GM21576 (cell line): Measurements from ENCODE around the gene AGFG1.

Experiments
- ATAC-seq: cut with Tn5 transposase; IDR thresholded peaks from one replicate; pipeline ENCODE4 v1.9.1; 2021; ENCODE audit warnings: mild to moderate bottlenecking, moderate library complexity; ENCODE audit not compliant: unreplicated experiment

The AGFG1 gene

GRCh38 chr2:227460833-227461232 is 11.1 kb upstream of the AGFG1 start:
- no peak for ATAC-seq

- peak; percentile 23 for ATAC-seq
These were observed 10.0 kb upstream of the AGFG1 start for GRCh38 chr2:227461811-227462461.

GRCh38 chr2:227462462-227462951 is 9.4 kb upstream of the AGFG1 start:
- peak; percentile 52 for ATAC-seq

GRCh38 chr2:227462972-227463931 is 8.7 kb upstream of the AGFG1 start:
- ATAC-seq, result peak; percentile 27

GRCh38 chr2:227464361-227464760 is 7.6 kb upstream of the AGFG1 start:
- no peak for ATAC-seq

- no peak for ATAC-seq
These were observed 7.1 kb upstream of the AGFG1 start for GRCh38 chr2:227464851-227465250.

- no peak for ATAC-seq
These were observed 4.9 kb upstream of the AGFG1 start for GRCh38 chr2:227466887-227467600.

- ATAC-seq, result no peak
These were observed 544 bp upstream of the AGFG1 start for GRCh38 chr2:227471412-227471811.

- peak; percentile 56 for ATAC-seq
These were observed 537 bp downstream of the AGFG1 start for GRCh38 chr2:227472265-227473121.

GRCh38 chr2:227473122-227473461 is 1.1 kb downstream of the AGFG1 start:
- no peak for ATAC-seq

- ATAC-seq, result no peak
These were observed 1.9 kb downstream of the AGFG1 start for GRCh38 chr2:227473806-227474205.

GRCh38 chr2:227474410-227474809 is 2.5 kb downstream of the AGFG1 start:
- no peak for ATAC-seq

- no peak for ATAC-seq
These were observed 5.3 kb downstream of the AGFG1 start for GRCh38 chr2:227477291-227477690.

GRCh38 chr2:227479865-227480475 is 8.0 kb downstream of the AGFG1 start:
- peak; percentile 47 for ATAC-seq

- ATAC-seq, result peak; percentile 36
These were observed 8.6 kb downstream of the AGFG1 start for GRCh38 chr2:227480528-227480927.

GRCh38 chr2:227482638-227483340 is 10.8 kb downstream of the AGFG1 start:
- peak; percentile 81 for ATAC-seq

- ATAC-seq, result no peak
These were observed 13.5 kb downstream of the AGFG1 start for GRCh38 chr2:227485429-227485828.

GRCh38 chr2:227486688-227487087 is 14.7 kb downstream of the AGFG1 start:
- ATAC-seq, result no peak

- ATAC-seq, result no peak
These were observed 16.1 kb downstream of the AGFG1 start for GRCh38 chr2:227488045-227488444.
